Stimulated activated CD4-positive, alpha-beta T cell treated with anti-CD3 and anti-CD28 coated beads, TNF-alpha, amount 100 ng/mL, for 24 hours (primary cell): Measurements from ENCODE around the gene GPR176.

ENCODE experiments used
- DNase-seq, 3 experiments: peaks; one replicate each; pipeline ENCODE4 v3.0.0-alpha.2; 2020; ENCODE audit warnings: low read depth in 3 of 3

GPR176 gene

DNA sequence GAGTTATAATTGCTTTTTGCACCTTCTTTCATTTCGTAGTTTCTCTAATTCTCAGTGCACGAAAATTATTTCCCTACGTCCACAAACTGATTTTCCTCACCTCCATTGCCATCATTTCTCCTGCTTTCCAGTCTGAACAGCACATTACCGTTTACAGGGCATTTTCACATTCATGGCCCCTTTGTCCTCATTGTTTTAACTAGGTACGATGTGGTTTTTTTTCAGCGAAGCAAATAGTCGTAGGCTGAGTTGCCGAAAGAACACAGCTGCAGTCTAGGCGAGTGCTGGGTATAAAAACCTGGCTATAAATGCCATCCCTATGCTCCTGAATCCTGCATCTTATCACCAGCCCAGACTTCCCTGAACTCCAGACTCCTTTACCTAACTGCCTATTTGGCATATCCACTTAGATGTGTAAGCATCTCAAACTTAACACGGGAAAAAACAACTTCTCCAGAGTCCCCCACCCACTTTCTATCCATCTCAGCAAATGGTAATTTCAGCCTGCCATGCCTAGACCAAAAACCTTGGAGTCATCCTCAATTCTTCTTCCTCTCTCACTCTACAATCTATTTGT is 136.7 kb downstream of the GPR176 start:
- DNase-seq, result no peak

DNA sequence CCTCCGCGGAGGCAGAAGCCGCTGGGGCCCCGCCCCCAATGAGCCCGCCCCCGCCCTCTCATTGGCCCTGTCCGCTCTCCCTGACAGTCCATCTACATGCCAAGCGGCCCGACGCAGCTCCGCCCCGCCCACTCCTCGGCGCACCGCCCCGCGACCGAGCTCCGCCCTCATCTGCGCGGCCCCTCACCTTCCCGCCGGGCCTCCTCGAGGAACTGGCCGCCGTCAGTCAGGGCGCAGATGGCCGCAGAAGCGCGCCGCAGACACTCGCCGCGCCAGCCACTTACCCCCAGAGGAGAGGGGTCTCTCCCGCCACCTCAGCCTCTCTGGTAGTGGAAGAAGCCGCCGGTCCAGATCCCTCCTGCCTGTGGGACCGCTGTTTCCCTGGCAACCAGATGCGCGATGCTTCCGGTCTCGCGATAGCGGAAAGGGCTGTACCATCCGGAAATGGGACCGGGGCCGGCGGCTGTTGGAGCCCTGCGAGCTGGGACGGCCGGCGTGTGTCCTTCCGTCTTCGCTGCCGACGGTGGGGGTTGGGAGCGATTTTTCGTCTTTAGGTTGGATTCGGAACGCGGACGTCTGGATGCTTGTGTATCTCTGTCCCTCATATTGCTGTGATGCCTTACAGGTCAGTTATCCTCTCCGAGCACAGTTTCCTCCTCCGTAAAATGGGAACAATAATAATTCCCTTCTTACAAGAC is 137.5 kb downstream of the GPR176 start, which contains the start of gene FSIP1:
Gene FSIP1, minus strand, starts transcription at position 401 of the 698 bp plus-strand sequence. CDS start 6,317 bp downstream, outside the sequence.
- DNase-seq, result peak; percentile 92 to 95 (median 95)

DNA sequence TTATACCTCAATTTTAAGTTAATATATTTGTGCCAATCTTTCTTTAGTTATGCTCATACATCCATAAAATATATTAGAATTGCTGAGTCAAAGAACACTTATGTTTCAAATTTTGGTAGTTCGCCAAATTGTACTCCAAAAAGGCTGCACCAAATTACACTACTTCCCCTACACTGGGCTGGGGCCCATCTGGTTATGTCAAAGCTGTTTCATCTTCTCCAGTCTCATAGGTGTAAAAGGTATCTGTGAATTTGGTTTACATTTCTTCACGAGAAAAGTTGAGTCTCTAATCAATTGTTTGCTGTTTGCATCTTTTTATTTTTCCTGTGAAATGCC is 138.1 kb downstream of the GPR176 start:
- no peak for DNase-seq

DNA sequence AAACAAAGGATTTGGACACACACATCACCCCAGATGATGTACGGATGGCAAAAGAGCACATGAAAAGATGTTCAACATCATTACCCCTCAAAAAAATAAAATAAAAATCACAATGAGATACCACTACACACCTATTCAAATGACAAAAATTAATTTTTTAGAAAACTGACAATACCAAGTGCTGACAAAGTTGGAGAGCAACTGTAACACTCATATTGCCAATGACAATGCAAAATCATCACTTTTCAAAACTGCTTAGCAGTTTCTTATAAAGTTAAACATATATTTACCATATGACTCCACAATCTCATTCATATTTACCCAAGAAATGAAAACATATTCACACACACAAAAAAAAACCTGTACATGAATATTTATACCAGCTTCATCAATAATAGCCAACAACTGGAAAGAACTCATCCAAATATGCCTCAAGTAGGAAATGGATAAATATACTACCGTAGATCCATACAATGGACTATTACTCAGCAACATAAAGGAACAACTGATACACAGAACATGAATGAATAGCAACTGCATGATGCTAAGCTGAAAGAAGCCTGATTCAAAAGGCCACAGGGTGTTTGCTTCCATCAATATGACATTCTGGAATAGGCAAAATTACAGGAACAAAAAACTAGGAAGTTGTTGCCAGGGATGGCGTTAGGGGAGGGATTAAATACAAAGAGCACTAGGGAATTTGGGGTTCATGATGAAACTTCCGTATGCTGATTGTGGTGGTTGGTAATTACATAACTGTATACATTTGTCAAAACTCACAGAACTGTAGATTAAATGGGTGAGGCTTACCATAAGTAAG is 138.7 kb downstream of the GPR176 start:
- DNase-seq, result no peak

DNA sequence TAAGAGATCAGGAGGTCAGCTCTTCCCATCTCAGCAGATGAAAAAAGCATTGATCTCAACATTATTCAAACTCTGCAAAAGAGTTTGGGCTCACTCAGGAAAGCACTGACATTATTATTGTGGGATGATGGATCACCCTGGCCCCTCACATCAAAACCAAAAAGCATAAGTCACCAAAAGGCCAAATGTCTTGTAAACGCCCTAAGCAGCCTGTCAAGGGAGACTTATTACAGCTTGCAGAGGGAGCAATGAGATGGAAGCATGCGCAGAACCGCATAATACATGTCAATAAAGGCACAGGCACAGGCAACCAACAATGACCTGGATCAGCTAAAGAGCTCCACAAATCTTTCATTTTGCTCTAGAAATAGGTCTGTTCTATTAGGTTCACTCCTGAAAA is 142.0 kb downstream of the GPR176 start:
- no peak for DNase-seq

DNA sequence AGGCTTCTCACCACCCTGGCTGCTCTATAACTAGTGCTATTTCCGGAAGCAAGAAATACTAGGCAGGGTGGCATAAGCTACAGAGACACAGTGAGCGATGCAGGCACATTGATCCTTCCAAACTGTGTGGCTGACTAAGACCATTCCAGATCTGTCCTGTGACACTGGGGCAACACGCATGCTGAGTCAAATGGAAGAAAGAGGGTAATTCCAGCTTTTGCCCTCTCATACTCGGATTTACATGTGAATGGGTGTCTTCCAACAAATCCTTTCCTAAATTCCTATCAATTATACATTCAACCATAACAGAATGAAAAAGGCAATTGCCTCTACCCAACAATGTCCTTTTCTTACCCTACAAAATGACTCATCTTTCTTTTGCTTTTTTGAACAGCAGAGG is 142.6 kb downstream of the GPR176 start:
- DNase-seq, result no peak

DNA sequence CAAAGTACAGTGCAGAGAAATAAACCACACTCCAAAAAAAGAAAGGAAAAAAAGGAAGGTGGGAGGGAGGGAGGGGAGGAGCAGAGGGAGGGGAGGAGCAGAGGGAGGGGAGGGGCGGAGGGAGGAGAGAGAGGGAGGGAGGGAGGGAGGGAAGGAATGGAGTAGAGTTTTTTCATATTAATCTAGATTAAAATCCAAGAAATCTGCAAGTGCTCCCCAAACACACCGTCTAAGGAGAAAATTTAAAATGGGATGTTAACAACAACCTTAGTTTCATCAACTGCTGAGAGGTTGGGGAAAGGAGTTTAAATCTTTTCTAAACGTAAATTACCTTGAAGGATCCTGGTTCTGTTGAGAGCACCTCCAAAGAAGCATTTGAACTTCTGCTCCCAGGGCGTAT is 144.0 kb downstream of the GPR176 start:
- no peak for DNase-seq

DNA sequence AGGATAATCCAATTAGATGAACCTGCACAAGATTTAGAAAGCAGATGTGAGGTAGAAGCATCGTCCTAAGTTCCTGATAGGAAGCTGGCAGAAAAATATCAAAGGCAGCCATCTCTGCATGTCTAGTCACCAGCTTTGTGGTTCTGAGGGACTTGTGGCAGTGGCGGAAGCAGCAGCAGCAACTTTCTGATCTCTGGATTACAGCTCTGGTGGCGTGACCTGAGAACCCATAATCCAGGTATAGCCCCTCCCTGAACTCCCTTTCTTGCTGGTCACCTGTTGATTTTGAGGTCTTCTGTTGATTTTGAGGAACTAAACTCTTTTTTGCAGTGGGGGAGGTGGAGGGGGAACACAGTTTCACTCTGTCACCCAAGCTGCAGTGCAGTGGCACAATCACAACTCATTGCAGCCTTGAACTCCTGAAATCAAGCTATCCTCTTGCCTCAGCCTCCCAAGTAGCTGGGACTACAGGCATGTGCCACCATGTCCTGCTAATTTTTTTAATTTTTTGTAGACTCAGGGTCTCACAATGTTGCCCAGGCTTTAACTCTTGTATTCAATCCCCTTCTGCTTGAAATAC is 145.3 kb downstream of the GPR176 start:
- DNase-seq, result no peak

DNA sequence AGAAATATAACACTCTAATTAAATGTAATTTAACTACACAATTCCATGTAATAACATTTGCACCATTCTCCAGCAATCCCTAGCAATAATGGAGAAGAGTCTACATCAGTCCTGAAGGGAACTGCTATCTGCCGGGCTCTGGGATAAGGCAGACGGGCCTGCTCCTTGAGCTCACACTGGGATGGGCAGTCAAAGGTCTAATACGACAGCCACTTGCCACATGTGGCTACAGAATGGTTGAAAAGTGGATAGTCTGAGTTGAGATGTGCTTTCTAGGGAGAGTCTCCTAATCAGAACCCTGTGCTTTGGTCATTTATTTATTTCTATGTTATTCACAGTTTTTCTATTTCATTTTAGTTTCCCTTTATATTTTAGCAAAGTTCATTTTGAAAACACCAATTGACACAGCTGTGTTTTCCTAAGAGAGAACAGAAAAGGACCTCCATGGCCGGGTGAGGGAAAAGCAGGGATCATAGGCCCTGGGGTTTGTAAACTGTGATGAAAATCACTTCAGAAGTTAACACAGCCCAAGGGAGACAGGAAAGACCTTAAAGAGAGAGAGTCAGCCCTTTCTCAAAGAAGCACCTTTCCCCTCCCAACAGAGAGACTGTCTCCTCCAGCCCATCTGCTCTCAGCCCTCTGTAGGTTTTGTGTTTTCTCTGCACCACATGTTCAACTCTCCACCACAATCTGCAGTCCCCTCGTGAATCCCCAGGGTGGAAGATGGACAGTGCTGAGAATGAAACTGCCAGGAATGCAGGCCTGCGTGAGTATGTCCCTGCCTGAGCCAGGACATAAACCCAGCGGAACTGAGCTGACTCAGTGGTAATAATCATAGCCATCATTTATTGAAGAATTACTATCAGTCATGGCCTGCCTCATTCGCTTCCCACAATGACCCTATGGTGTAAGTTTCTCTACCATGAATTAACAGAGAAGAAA is 149.0 kb downstream of the GPR176 start:
- no peak for DNase-seq

DNA sequence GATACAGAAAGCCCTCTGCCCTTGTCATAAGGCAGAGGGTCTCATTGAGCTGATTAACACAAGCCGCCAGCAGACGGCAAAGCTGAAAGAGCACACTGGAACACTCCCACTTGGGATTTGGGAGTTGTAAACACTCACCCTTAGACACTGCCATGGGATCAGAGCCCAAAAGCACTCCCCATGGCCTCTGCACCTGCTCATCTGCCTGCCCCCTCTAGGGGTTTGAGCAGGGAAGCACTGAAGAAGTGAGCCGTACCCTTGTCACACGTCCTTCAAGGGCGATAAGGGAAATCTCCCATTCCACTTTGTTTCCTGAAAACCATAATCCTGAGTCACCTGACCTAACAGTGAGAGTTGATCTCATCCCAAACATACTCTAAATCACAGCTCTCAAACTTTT is 152.1 kb downstream of the GPR176 start:
- DNase-seq, result no peak

DNA sequence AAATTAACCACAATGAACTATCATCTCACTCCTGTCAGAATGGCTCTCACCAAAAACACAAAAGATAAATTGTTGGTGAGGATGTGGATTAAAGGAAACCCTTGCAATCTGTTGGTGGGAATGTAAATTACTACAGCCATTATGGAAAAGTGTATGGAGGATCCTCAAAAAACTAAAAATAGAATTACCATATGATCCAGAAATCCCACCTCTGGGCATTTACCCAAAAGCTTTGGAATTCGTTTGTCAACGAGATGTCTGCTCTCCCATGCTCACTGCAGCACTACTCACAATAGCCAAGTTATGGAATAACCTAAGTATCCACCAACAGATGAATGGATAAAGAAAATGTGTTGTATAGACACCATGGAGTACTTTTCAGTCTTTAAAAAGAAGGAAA is 159.1 kb downstream of the GPR176 start:
- DNase-seq, result no peak

DNA sequence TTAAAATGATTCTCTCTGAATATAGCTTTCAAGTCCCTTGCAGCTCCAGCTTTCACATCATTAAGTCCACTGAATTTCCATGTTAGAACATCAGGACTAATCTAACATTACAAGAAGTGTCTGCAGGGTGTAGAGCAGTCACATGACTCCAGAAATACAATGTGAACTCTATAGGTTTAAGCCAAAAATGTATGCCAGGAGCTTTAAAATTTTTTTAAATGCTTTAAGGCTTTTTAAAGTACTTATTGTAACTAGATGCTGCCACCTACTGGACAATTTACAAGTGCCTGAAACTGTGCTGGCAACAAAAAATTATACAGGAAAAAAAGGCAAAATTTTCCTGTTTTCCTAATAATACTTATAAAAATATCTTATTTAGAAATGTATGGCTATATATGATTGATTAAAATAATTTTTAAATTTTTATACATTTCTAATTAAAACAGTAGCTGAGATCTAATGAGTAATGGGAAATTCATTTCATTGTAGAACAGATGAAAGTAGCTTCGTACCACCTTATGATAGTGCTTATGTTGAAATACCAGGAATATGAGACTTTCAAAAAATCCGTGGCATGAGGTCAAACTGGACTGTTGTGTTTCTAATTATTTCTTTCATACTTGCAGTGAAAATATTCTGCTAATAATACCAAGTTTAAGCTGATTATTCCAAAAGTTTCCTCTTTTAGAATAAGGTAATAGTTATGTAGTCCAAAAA is 163.1 kb downstream of the GPR176 start:
- no peak for DNase-seq

DNA sequence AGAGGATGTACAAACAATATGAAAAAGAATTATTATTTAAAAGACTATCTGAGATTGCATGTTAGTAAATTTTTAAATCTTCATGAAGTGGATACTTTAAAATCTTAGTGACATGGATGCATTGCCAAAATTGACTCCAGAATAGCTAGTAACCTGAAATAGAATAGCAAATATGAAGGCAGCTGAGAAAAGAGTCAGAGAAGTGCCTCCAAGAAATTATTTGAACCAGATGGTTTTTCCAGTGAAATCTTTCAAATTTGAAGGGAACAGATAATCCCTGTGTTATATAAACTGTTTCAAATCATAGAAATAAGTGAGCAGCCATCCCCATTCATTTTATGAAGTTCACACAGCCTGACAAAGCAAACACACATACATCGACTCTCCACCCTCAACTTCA is 167.1 kb downstream of the GPR176 start:
- DNase-seq, result no peak

DNA sequence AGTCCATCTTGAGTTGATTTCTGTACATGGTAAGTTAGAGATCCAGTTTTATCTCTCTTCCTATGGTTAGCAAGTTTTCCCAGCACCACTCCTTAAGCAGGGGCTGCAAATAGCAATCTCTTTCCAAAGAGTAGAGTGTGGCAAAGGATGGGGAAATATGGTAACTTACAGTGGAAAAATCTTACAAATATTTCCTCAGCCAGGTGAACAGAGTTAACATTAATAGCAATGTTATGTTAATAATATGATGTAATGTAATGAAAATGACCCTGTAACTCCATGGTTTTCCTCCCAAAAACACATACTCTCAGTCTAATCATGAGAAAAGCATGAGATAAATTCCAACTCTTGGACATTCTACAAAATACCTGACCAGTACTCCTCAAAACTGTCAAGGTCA is 167.8 kb downstream of the GPR176 start:
- no peak for DNase-seq
